Measurements from ENCODE around the gene TUBGCP3.
"Not testable (repeated sequence)": the region's sequence is repeated elsewhere in the genome, so short reads cannot be mapped to it uniquely, and the experiment has no call there.

The TUBGCP3 gene

DNA sequence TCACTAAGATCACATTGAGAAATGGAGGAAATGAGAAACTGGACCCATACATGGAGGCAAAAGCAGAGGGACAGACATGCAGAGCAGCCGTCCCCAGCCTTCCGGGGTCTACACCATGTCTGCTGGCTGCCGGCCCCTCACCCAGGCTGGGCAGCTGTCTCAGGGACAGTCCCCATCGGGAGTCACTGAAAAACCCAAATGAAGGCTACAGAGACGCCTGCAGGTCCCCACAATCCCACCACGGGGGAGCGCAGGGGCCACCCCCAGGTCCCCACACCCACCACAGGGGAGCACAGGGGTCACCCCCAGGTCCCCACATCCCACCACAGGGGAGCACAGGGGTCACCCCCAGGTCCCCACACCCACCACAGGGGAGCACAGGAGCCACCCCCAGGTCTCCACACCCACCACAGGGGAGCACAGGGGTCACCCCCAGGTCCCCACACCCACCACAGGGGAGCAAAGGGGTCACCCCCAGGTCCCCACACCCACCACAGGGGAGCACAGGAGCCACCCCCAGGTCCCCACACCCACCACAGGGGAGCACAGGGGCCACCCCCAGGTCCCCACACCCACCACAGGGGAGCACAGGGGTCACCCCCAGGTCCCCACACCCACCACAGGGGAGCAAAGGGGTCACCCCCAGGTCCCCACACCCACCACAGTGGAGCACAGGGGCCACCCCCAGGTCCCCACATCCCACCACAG is 99.5 kb downstream of the TUBGCP3 start:
- H3K4me1 ChIP-seq (ENCODE audit: control insufficient read depth in 1 of 2, insufficient read depth in 2 of 2, low read length in 2 of 2); H3K4me3 ChIP-seq (ENCODE audit: low read depth in 1 of 2, low read length in 2 of 2); H3K27ac ChIP-seq (ENCODE audit: low read length); H3K9me3 ChIP-seq (ENCODE audit: control insufficient read depth in 1 of 2, low read length in 2 of 2); H3K27me3 ChIP-seq (ENCODE audit: low read depth, low read length): not testable (repeated sequence)
- H3K36me3 ChIP-seq (ENCODE audit: control insufficient read depth in 1 of 2, insufficient read depth in 2 of 2, low read length in 2 of 2), result peaks cover 6 to 39% of the 10 kb centered on the region in 2 donors

DNA sequence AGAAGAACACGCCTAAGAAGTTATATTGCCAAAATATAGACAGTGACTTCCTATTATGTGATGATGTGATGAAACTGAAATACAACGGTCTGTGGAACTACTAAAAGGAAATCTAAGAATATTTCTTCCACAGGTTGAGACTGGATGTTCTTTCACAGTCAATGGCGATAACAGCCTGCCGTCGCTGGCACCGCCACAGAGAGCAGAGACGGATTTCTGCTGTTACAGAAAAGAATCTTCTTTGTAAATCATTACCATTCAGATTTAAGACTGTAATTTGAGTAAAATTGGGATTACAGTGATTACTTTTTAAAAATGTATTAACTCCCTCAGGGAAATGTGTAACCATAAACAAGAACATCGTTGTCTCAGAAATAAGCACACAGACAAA is 100.8 kb downstream of the TUBGCP3 start:
- H3K4me3 ChIP-seq (ENCODE audit: low read depth in 1 of 2, low read length in 2 of 2), result no peak overlapping the region
- peaks cover 6 to 41% of the 10 kb centered on the region in 2 donors for H3K36me3 ChIP-seq (ENCODE audit: control insufficient read depth in 1 of 2, insufficient read depth in 2 of 2, low read length in 2 of 2)
- no peaks in the 10 kb centered on the region for H3K27me3 ChIP-seq (ENCODE audit: low read depth, low read length)
- H3K4me1 ChIP-seq (ENCODE audit: control insufficient read depth in 1 of 2, insufficient read depth in 2 of 2, low read length in 2 of 2), result no peaks in the 10 kb centered on the region
- no peaks in the 10 kb centered on the region for H3K9me3 ChIP-seq (ENCODE audit: control insufficient read depth in 1 of 2, low read length in 2 of 2)
- no peak overlapping the region for H3K27ac ChIP-seq (ENCODE audit: low read length)

DNA sequence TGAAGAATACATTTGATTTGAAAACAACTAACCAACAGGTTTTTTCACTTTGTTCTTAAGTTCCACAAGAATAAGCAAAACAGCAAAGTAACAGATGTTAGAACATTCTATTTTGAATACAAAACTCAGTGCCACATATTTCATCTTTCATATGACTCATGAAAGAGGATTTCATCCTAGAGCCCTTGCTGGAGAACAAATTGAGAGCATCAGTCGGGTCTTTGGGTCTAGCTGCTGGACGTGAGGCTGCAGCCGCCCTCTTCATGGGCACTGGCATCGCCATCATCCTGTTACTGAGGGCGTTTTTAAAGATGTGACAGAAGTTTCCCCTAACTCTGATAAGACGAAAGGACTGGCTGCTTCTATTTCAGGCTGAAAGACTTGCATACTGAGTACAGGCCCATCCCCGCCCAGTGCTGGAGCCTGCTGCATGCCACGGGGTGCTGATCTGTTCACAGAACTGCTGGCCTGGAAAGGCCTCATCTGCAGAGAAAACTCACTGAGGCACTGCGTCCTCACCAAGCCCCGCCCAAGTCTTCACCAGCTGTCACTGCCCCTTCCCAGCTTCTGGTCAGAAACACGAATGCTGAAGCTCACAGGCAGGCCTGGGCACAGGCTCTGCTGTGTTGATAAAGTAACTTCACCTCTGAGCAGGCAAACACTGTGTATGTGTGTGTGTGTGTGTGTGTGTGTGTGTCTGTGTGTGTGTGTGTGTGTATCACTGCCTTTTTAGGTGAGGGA is 101.4 kb downstream of the TUBGCP3 start:
- Histone ChIP-seq H3K4me3 (ENCODE audit: low read depth in 1 of 2, low read length in 2 of 2) (no peak overlapping the region), H3K4me1 (ENCODE audit: control insufficient read depth in 1 of 2, insufficient read depth in 2 of 2, low read length in 2 of 2) (no peaks in the 10 kb centered on the region), H3K27ac (ENCODE audit: low read length) (no peak overlapping the region), H3K9me3 (ENCODE audit: control insufficient read depth in 1 of 2, low read length in 2 of 2) (no peaks in the 10 kb centered on the region), H3K27me3 (ENCODE audit: low read depth, low read length) (no peaks in the 10 kb centered on the region), H3K36me3 (ENCODE audit: control insufficient read depth in 1 of 2, insufficient read depth in 2 of 2, low read length in 2 of 2) (peaks cover 6 to 41% of the 10 kb centered on the region in 2 donors)

- H3K9me3 ChIP-seq (ENCODE audit: control insufficient read depth in 1 of 2, low read length in 2 of 2); H3K4me3 ChIP-seq (ENCODE audit: low read depth in 1 of 2, low read length in 2 of 2); H3K27ac ChIP-seq (ENCODE audit: low read length); H3K27me3 ChIP-seq (ENCODE audit: low read depth, low read length); H3K4me1 ChIP-seq (ENCODE audit: control insufficient read depth in 1 of 2, insufficient read depth in 2 of 2, low read length in 2 of 2): not testable (repeated sequence)
- peaks cover 6 to 41% of the 10 kb centered on the region in 2 donors for H3K36me3 ChIP-seq (ENCODE audit: control insufficient read depth in 1 of 2, insufficient read depth in 2 of 2, low read length in 2 of 2)
Observed at GRCh38 chr13:112485814-112486213, 102.1 kb downstream of the TUBGCP3 start.

DNA sequence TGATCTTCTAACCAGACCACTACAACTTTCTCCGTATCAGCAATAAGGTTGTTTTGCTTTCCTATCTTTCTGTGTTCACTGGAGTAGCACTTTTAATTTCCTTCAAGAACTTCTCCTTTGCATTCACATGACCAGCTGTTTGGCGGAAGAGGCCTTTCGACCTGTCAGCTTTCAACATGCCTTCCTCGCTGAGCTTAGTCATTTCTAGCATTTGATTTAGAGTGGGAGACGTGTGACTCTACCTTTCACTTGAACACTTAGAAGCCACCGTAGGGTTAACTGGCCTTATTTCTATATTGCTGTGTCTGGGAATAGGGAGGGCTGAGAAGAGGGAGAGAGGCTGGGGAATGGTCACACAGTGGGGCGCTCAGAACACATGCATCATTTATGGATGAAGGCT is 104.7 kb downstream of the TUBGCP3 start:
- Histone ChIP-seq H3K4me1 (ENCODE audit: control insufficient read depth in 1 of 2, insufficient read depth in 2 of 2, low read length in 2 of 2) (no peaks in the 10 kb centered on the region), H3K27me3 (ENCODE audit: low read depth, low read length) (no peaks in the 10 kb centered on the region), H3K27ac (ENCODE audit: low read length) (no peak overlapping the region), H3K9me3 (ENCODE audit: control insufficient read depth in 1 of 2, low read length in 2 of 2) (no peaks in the 10 kb centered on the region), H3K36me3 (ENCODE audit: control insufficient read depth in 1 of 2, insufficient read depth in 2 of 2, low read length in 2 of 2) (peaks cover 6 to 40% of the 10 kb centered on the region in 2 donors), H3K4me3 (ENCODE audit: low read depth in 1 of 2, low read length in 2 of 2) (no peak overlapping the region)

DNA sequence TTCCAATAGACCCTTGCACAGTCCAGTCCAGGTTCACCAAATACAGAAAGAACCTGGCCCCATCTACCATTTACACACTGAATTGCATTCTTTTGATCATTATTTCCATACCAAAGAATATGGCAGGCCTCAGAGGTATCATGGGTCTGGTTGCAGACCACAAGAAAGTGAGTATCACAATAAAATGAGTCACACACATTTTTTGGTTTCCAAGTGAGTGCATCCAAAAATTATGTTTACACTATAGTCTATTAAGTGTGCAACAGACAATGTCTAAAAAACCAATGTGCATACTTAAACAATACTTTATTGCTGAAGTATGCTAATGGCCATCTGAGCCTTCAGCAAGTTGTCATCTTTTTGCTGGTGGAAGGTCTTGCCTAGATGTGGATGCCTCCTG is 106.5 kb downstream of the TUBGCP3 start:
- Histone ChIP-seq H3K4me3 (ENCODE audit: low read depth in 1 of 2, low read length in 2 of 2) (no peak overlapping the region), H3K36me3 (ENCODE audit: control insufficient read depth in 1 of 2, insufficient read depth in 2 of 2, low read length in 2 of 2) (peaks cover 0 to 28% of the 10 kb centered on the region in 2 donors), H3K4me1 (ENCODE audit: control insufficient read depth in 1 of 2, insufficient read depth in 2 of 2, low read length in 2 of 2) (no peaks in the 10 kb centered on the region), H3K27ac (ENCODE audit: low read length) (no peak overlapping the region), H3K27me3 (ENCODE audit: low read depth, low read length) (no peaks in the 10 kb centered on the region), H3K9me3 (ENCODE audit: control insufficient read depth in 1 of 2, low read length in 2 of 2) (no peaks in the 10 kb centered on the region)

- Histone ChIP-seq H3K4me3 (ENCODE audit: low read depth in 1 of 2, low read length in 2 of 2) (no peak overlapping the region), H3K27ac (ENCODE audit: low read length) (no peak overlapping the region), H3K4me1 (ENCODE audit: control insufficient read depth in 1 of 2, insufficient read depth in 2 of 2, low read length in 2 of 2) (no peaks in the 10 kb centered on the region), H3K27me3 (ENCODE audit: low read depth, low read length) (no peaks in the 10 kb centered on the region), H3K36me3 (ENCODE audit: control insufficient read depth in 1 of 2, insufficient read depth in 2 of 2, low read length in 2 of 2) (peaks cover 0 to 11% of the 10 kb centered on the region in 2 donors), H3K9me3 (ENCODE audit: control insufficient read depth in 1 of 2, low read length in 2 of 2) (no peaks in the 10 kb centered on the region)
Observed at GRCh38 chr13:112479389-112479788, 108.6 kb downstream of the TUBGCP3 start.

GRCh38 chr13:112477070-112477619 is 110.8 kb downstream of the TUBGCP3 start:
- Histone ChIP-seq H3K27me3 (ENCODE audit: low read depth, low read length) (no peaks in the 10 kb centered on the region), H3K9me3 (ENCODE audit: control insufficient read depth in 1 of 2, low read length in 2 of 2) (no peaks in the 10 kb centered on the region), H3K36me3 (ENCODE audit: control insufficient read depth in 1 of 2, insufficient read depth in 2 of 2, low read length in 2 of 2) (no peaks in the 10 kb centered on the region), H3K27ac (ENCODE audit: low read length) (no peak overlapping the region), H3K4me3 (ENCODE audit: low read depth in 1 of 2, low read length in 2 of 2) (no peak overlapping the region), H3K4me1 (ENCODE audit: control insufficient read depth in 1 of 2, insufficient read depth in 2 of 2, low read length in 2 of 2) (no peaks in the 10 kb centered on the region)

- Histone ChIP-seq H3K36me3 (ENCODE audit: control insufficient read depth in 1 of 2, insufficient read depth in 2 of 2, low read length in 2 of 2) (no peaks in the 10 kb centered on the region), H3K9me3 (ENCODE audit: control insufficient read depth in 1 of 2, low read length in 2 of 2) (no peaks in the 10 kb centered on the region), H3K4me3 (ENCODE audit: low read depth in 1 of 2, low read length in 2 of 2) (no peak overlapping the region), H3K27me3 (ENCODE audit: low read depth, low read length) (no peaks in the 10 kb centered on the region), H3K27ac (ENCODE audit: low read length) (no peak overlapping the region), H3K4me1 (ENCODE audit: control insufficient read depth in 1 of 2, insufficient read depth in 2 of 2, low read length in 2 of 2) (no peaks in the 10 kb centered on the region)
Observed at GRCh38 chr13:112475889-112476288, 112.1 kb downstream of the TUBGCP3 start.

- H3K9me3 ChIP-seq (ENCODE audit: control insufficient read depth in 1 of 2, low read length in 2 of 2), result no peaks in the 10 kb centered on the region
- H3K27ac ChIP-seq (ENCODE audit: low read length), result no peak overlapping the region
- H3K27me3 ChIP-seq (ENCODE audit: low read depth, low read length), result no peaks in the 10 kb centered on the region
- no peaks in the 10 kb centered on the region for H3K4me1 ChIP-seq (ENCODE audit: control insufficient read depth in 1 of 2, insufficient read depth in 2 of 2, low read length in 2 of 2)
- H3K4me3 ChIP-seq (ENCODE audit: low read depth in 1 of 2, low read length in 2 of 2), result no peak overlapping the region
- H3K36me3 ChIP-seq (ENCODE audit: control insufficient read depth in 1 of 2, insufficient read depth in 2 of 2, low read length in 2 of 2), result no peaks in the 10 kb centered on the region
Observed at GRCh38 chr13:112474869-112475268, 113.1 kb downstream of the TUBGCP3 start.

DNA sequence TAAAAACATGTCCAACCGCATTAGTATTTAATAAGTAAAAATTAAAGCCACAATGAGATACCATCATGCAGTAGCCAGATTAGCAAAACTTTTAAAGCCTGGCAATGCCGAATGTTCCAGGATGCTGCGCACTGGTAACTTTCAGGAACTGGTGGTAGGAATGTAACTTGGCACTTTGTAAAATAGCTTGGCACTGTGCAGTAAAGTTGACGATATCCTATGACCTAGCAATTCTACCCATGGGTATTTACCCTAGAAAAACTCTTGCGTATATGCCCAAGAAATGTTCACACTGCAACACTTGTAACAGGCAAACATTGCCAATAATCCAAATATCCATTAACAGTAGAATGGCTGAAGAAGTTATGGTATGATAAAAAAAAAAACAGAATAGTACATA is 114.1 kb downstream of the TUBGCP3 start:
- H3K4me3 ChIP-seq (ENCODE audit: low read depth in 1 of 2, low read length in 2 of 2), result no peak overlapping the region
- no peaks in the 10 kb centered on the region for H3K27me3 ChIP-seq (ENCODE audit: low read depth, low read length)
- no peaks in the 10 kb centered on the region for H3K36me3 ChIP-seq (ENCODE audit: control insufficient read depth in 1 of 2, insufficient read depth in 2 of 2, low read length in 2 of 2)
- no peaks in the 10 kb centered on the region for H3K4me1 ChIP-seq (ENCODE audit: control insufficient read depth in 1 of 2, insufficient read depth in 2 of 2, low read length in 2 of 2)
- no peak overlapping the region for H3K27ac ChIP-seq (ENCODE audit: low read length)
- H3K9me3 ChIP-seq (ENCODE audit: control insufficient read depth in 1 of 2, low read length in 2 of 2), result no peaks in the 10 kb centered on the region
